Parathyroid adenoma (tissue), 2 donors: ENCODE measurements around the gene TTC24.

ENCODE experiments used
- H2AFZ ChIP-seq: fragments of 300-600 bp; sonication (generic); one replicate; pipeline ENCODE4 v1.7.0; 2017; ENCODE audit warnings: antibody characterized with exemption, mild to moderate bottlenecking
- H3K27ac ChIP-seq: fragments of 300-600 bp; sonication (generic); one replicate; pipeline ENCODE4 v1.7.0; 2017
- H3K27me3 ChIP-seq: fragments of 300-600 bp; sonication (generic); one replicate; pipeline ENCODE4 v1.7.0; 2017; ENCODE audit warnings: low read length; ENCODE audit not compliant: control insufficient read depth, insufficient read depth
- H3K36me3 ChIP-seq: fragments of 300-600 bp; sonication (generic); one replicate; pipeline ENCODE4 v1.7.0; 2017; ENCODE audit warnings: low read length; ENCODE audit not compliant: control insufficient read depth, insufficient read depth
- H3K4me1 ChIP-seq: fragments of 300-600 bp; sonication (generic); one replicate; pipeline ENCODE4 v1.7.0; 2017; ENCODE audit warnings: control low read depth
- H3K4me2 ChIP-seq: fragments of 300-600 bp; sonication (generic); one replicate; pipeline ENCODE4 v1.7.0; 2017; ENCODE audit warnings: low read length
- H3K4me3 ChIP-seq: fragments of 300-600 bp; sonication (generic); one replicate; pipeline ENCODE4 v1.7.0; 2017; ENCODE audit warnings: low read depth, low read length
- H3K79me2 ChIP-seq: fragments of 300-600 bp; sonication (generic); one replicate; pipeline ENCODE4 v1.7.0; 2017; ENCODE audit warnings: control low read depth
- H3K9ac ChIP-seq: fragments of 300-600 bp; sonication (generic); one replicate; pipeline ENCODE4 v1.7.0; 2017; ENCODE audit warnings: mild to moderate bottlenecking
- H3K9me3 ChIP-seq: fragments of 300-600 bp; sonication (generic); one replicate; pipeline ENCODE4 v1.7.0; 2017; ENCODE audit warnings: low read length; ENCODE audit not compliant: control insufficient read depth
- CTCF ChIP-seq: fragments of 300-600 bp; sonication (generic); IDR thresholded peaks from one replicate; pipeline ENCODE4 v1.7.0; 2017; ENCODE audit warnings: antibody characterized with exemption, mild to moderate bottlenecking
- donor health status: primary hyperparathyroidism.

Gene TTC24

GRCh38 chr1:156579472-156579871 lies at the start of gene TTC24:
Gene TTC24 (plus strand): TSS chr1:156579723. CDS start chr1:156581365, 1,642 bp downstream.
- Histone ChIP-seq H3K27me3 (no peaks in the 10 kb centered on the region), H3K9me3 (no peaks in the 10 kb centered on the region), H2AFZ (no peak within 1 kb of the TSS), H3K79me2 (no peaks in the 10 kb centered on the region), H3K9ac (no peak within 1 kb of the TSS), H3K4me3 (no peak within 1 kb of the TSS), H3K4me1 (no peaks in the 10 kb centered on the region), H3K4me2 (no peak within 1 kb of the TSS), H3K27ac (no peak within 1 kb of the TSS), H3K36me3 (no peaks in the 10 kb centered on the region)
- no peak for TF ChIP-seq CTCF

GRCh38 chr1:156530006-156530405 lies 49.5 kb upstream of the TTC24 start:
- Histone ChIP-seq H3K4me2 (no peak overlapping the region), H3K27me3 (no peaks in the 10 kb centered on the region), H3K27ac (no peak overlapping the region), H3K4me1 (no peaks in the 10 kb centered on the region), H3K4me3 (no peak overlapping the region), H2AFZ (no peak overlapping the region), H3K9me3 (no peaks in the 10 kb centered on the region), H3K79me2 (no peaks in the 10 kb centered on the region), H3K9ac (no peak overlapping the region), H3K36me3 (no peaks in the 10 kb centered on the region)
- TF ChIP-seq CTCF, result no peak

- Histone ChIP-seq H3K9ac (no peak overlapping the region), H3K27ac (no peak overlapping the region), H3K36me3 (no peaks in the 10 kb centered on the region), H3K79me2 (no peaks in the 10 kb centered on the region), H3K27me3 (no peaks in the 10 kb centered on the region), H3K9me3 (no peaks in the 10 kb centered on the region), H3K4me3 (no peak overlapping the region), H2AFZ (no peak overlapping the region), H3K4me1 (no peaks in the 10 kb centered on the region), H3K4me2 (no peak overlapping the region)
- no peak for TF ChIP-seq CTCF
Observed at GRCh38 chr1:156532374-156532773, 47.1 kb upstream of the TTC24 start.

- no peaks in the 10 kb centered on the region for H3K36me3 ChIP-seq
- no peaks in the 10 kb centered on the region for H3K4me1 ChIP-seq
- H3K27me3 ChIP-seq, result no peaks in the 10 kb centered on the region
- H3K4me3 ChIP-seq, result no peak overlapping the region
- H3K27ac ChIP-seq, result no peak overlapping the region
- no peaks in the 10 kb centered on the region for H3K79me2 ChIP-seq
- TF ChIP-seq CTCF, result no peak
- H3K4me2 ChIP-seq, result no peak overlapping the region
- H2AFZ ChIP-seq, result no peak overlapping the region
- H3K9ac ChIP-seq, result no peak overlapping the region
- no peaks in the 10 kb centered on the region for H3K9me3 ChIP-seq
Observed at GRCh38 chr1:156533568-156534220, 45.8 kb upstream of the TTC24 start.

GRCh38 chr1:156534424-156535060 lies 45.0 kb upstream of the TTC24 start:
- no peak overlapping the region for H3K4me2 ChIP-seq
- no peak for TF ChIP-seq CTCF
- H3K4me1 ChIP-seq, result no peaks in the 10 kb centered on the region
- no peaks in the 10 kb centered on the region for H3K79me2 ChIP-seq
- no peak overlapping the region for H3K4me3 ChIP-seq
- no peaks in the 10 kb centered on the region for H3K27me3 ChIP-seq
- no peak overlapping the region for H3K9ac ChIP-seq
- H3K27ac ChIP-seq, result no peak overlapping the region
- no peak overlapping the region for H2AFZ ChIP-seq
- no peaks in the 10 kb centered on the region for H3K9me3 ChIP-seq
- no peaks in the 10 kb centered on the region for H3K36me3 ChIP-seq
